GM12878 (cell line): ENCODE results near the gene RAC3. TPM values are rescaled to one million over a fixed set of nuclear protein-coding genes. Genes with fewer than 3 reads are reported as not detected.

Experiments
- ATAC-seq: fragments of 200-7000 bp; cut with Tn5 transposase; 3 replicates; pipeline ENCODE4 v1.9.1; 2020; ENCODE audit warnings: mild to moderate bottlenecking, moderate library complexity
- BruUV-seq: library from RNA; stranded (reverse); fragments of 400-500 nt; replicated peaks from 2 replicates; lab custom pipeline; 2021; lab: Mats Ljungman, UMichigan
- CTCF ChIA-PET: fragments of 300-600 bp; sonication (Branson Sonifier 250); formaldehyde crosslinking; extraction: SDS; loops from one replicate; lab custom pipeline; 2021; ENCODE audit warnings: inconsistent platforms; lab: Yijun Ruan, JAX
- POLR2A ChIA-PET: fragments of 350-600 bp; formaldehyde crosslinking; extraction: SDS; loops from one replicate; lab custom pipeline; 2021; ENCODE audit warnings: inconsistent platforms; lab: Charles Lee
- RAD21 ChIA-PET: fragments of 300-600 bp; sonication (Branson Sonifier 250); formaldehyde crosslinking; loops from one replicate; lab custom pipeline; 2023; ENCODE audit warnings: antibody characterized with exemption; ENCODE audit not compliant: unreplicated experiment; lab: Charles Lee
- SMC1A ChIA-PET: fragments of 300-600 bp; sonication (Branson Sonifier 250); formaldehyde crosslinking; loops from one replicate; lab custom pipeline; 2023; ENCODE audit not compliant: unreplicated experiment, uncharacterized antibody; lab: Charles Lee
- DNase-seq: peaks from one replicate; pipeline ENCODE4 v3.0.0-alpha.2; 2011; ENCODE audit warnings: low read depth, low spot score
- FAIRE-seq: peaks from 3 replicates; lab custom pipeline; 2011; peaks lifted over from hg19 to GRCh38; lab: Jason Lieb, UNC
- H2AFZ ChIP-seq: 2 replicates; pipeline ENCODE4 v1.6.0; 2011; ENCODE audit warnings: low read depth, low read length, control low read depth; ENCODE audit not compliant: control insufficient read depth
- H3K27ac ChIP-seq: 2 replicates; pipeline ENCODE4 v1.5.1; 2011; ENCODE audit warnings: control low read depth; ENCODE audit not compliant: control insufficient read depth, insufficient read depth
- H3K27me3 ChIP-seq, 2 experiments: replicated peaks in 1 of 2; 2 replicates each; pipeline versions ENCODE4 v1.6.0 to v1.6.1; 2011; ENCODE audit warnings: low read length in 1 of 2; ENCODE audit not compliant: control insufficient read depth in 2 of 2, insufficient read depth in 2 of 2
- H3K36me3 ChIP-seq, 2 experiments: 2 replicates each; pipeline ENCODE4 v1.5.1; 2011; ENCODE audit warnings: low read length in 1 of 2; ENCODE audit not compliant: control insufficient read depth in 2 of 2, insufficient read depth in 2 of 2
- H3K4me1 ChIP-seq: 2 replicates; pipeline ENCODE4 v1.6.1; 2011; ENCODE audit warnings: mild to moderate bottlenecking, low read length, moderate library complexity, mixed read lengths; ENCODE audit not compliant: control insufficient read depth, insufficient read depth
- H3K4me2 ChIP-seq: 2 replicates; pipeline ENCODE4 v1.6.0; 2011; ENCODE audit warnings: control low read depth; ENCODE audit not compliant: control insufficient read depth, insufficient read depth
- H3K4me3 ChIP-seq: fragments of 200-600 bp; sonication (generic); 2 replicates; pipeline ENCODE4 v1.5.1; 2016
- H3K79me2 ChIP-seq: 2 replicates; pipeline ENCODE4 v1.6.0; 2011; ENCODE audit warnings: low read length; ENCODE audit not compliant: control insufficient read depth, insufficient read depth
- H3K9ac ChIP-seq: 2 replicates; pipeline ENCODE4 v1.8.0; 2011; ENCODE audit warnings: low read length, control low read depth, mixed read lengths; ENCODE audit not compliant: control insufficient read depth, insufficient read depth
- H3K9me3 ChIP-seq: replicated peaks from 3 replicates; pipeline ENCODE4 v1.5.1; 2011; ENCODE audit warnings: mild to moderate bottlenecking, low read length; ENCODE audit not compliant: control insufficient read depth, insufficient read depth
- H4K20me1 ChIP-seq: 2 replicates; pipeline ENCODE4 v1.6.0; 2011; ENCODE audit not compliant: control insufficient read depth, insufficient read depth
- CBX3 ChIP-seq: fragments of 200-600 bp; sonication (generic); IDR thresholded peaks from 2 replicates; pipeline ENCODE4 v1.6.1; 2016; ENCODE audit warnings: low read depth, borderline replicate concordance
- CEBPB ChIP-seq, 2 experiments: fragments of 150-350 bp in 1 of 2; IDR thresholded peaks; 2 replicates each; pipeline ENCODE4 v1.6.1; 2012 to 2014; ENCODE audit warnings: low read depth in 2 of 2, low read length in 2 of 2, borderline replicate concordance in 1 of 2, inconsistent platforms in 1 of 2
- DPF2 ChIP-seq: fragments of 450-650 bp; IDR thresholded peaks from 2 replicates; pipeline ENCODE4 v1.6.1; 2017; ENCODE audit warnings: mild to moderate bottlenecking
- EED ChIP-seq: sonication (generic); IDR thresholded peaks from 2 replicates; pipeline ENCODE4 v1.6.1; 2016; ENCODE audit warnings: antibody characterized with exemption, low read depth
- EGR1 ChIP-seq, 2 experiments: IDR thresholded peaks; 1 replicate in 1 of 2; 2 replicates in 1 of 2; pipeline ENCODE4 v1.6.1; 2011 to 2012; ENCODE audit warnings: low read depth in 2 of 2, low read length in 2 of 2, borderline replicate concordance in 1 of 2, mild to moderate bottlenecking in 1 of 2, moderate library complexity in 1 of 2
- FOXK2 ChIP-seq: fragments of 450-650 bp; IDR thresholded peaks from 2 replicates; pipeline ENCODE4 v1.6.1; 2017; ENCODE audit warnings: mild to moderate bottlenecking, moderate library complexity
- GATAD2B ChIP-seq: fragments of 450-650 bp; conservative IDR thresholded peaks from 2 replicates; pipeline ENCODE4 v1.6.1; 2017; ENCODE audit warnings: low read depth, mild to moderate bottlenecking, moderate library complexity
- HDGF ChIP-seq: fragments of 450-650 bp; IDR thresholded peaks from 2 replicates; pipeline ENCODE4 v1.6.1; 2016; ENCODE audit warnings: antibody characterized with exemption
- NBN ChIP-seq: fragments of 450-650 bp; IDR thresholded peaks from 2 replicates; pipeline ENCODE4 v1.6.1; 2016
- NRF1 ChIP-seq: conservative IDR thresholded peaks from 2 replicates; pipeline ENCODE4 v1.6.1; 2011; ENCODE audit warnings: mild to moderate bottlenecking, low read depth, low read length, improper control_type of control experiment
- SPI1 ChIP-seq: IDR thresholded peaks from 2 replicates; pipeline ENCODE4 v1.6.1; 2011; ENCODE audit warnings: low read depth, mild to moderate bottlenecking, low read length, moderate library complexity, borderline replicate concordance; ENCODE audit not compliant: insufficient read depth
- SREBF1 ChIP-seq: IDR thresholded peaks from 2 replicates; pipeline ENCODE4 v1.6.1; 2012; ENCODE audit warnings: mild to moderate bottlenecking, low read length
- USF1 ChIP-seq: IDR thresholded peaks from 2 replicates; pipeline ENCODE4 v1.6.1; 2011; ENCODE audit warnings: borderline replicate concordance, low read depth, mild to moderate bottlenecking, moderate library complexity, mixed read lengths, low read length; ENCODE audit not compliant: insufficient read depth; ENCODE audit errors: extremely low read length
- ZBTB4 ChIP-seq: fragments of 450-650 bp; formaldehyde crosslinking; IDR thresholded peaks from 2 replicates; pipeline ENCODE4 v1.4.0; 2022; ENCODE audit warnings: mild to moderate bottlenecking, moderate library complexity
- WGBS: methylation state at CpG from one replicate; pipeline ENCODE4 v1.1.6; 2016; ENCODE audit warnings: low lambda C conversion rate; ENCODE audit not compliant: insufficient replicate concordance, insufficient coverage; ENCODE audit errors: missing lambda C conversion rate; 5-methylcytosine and 5-hydroxymethylcytosine counted together
- in situ Hi-C: fragments of 300-500 bp; cut with MboI; formaldehyde crosslinking; loops from 9 replicates; pipeline ENCODE4 v1.14.3; 2018; ENCODE audit warnings: mixed read lengths
- intact Hi-C: fragments of 100-400 bp; cut with micrococcal nuclease; formaldehyde crosslinking; loops from one replicate; pipeline ENCODE4 v1.14.2; 2022; ENCODE audit not compliant: unreplicated experiment
- polyA plus RNA-seq, 11 experiments: library from polyadenylated mRNA; depleted of rRNA in 4 of 11; unstranded in 6 of 11; stranded (reverse) in 5 of 11; fragments of >200 nt; fragmentation: Nextera tagmentation in 4 of 11; fragmentation: Illumina TruSeq in 1 of 11; extraction: Ambion mirVana in 4 of 11; extraction: Trizol in 1 of 11; gene quantifications; 1 replicate in 1 of 11; 2 replicates in 10 of 11; pipeline versions ENCODE4 v1.2.1 to v1.2.3, GENCODE V29; 2011 to 2016; ENCODE audit warnings: inconsistent platforms in 2 of 11, missing spikeins in 2 of 11, low read depth in 1 of 11
- total RNA-seq, 4 experiments: library from RNA; depleted of rRNA in 3 of 4; stranded (reverse); fragments of >200 nt in 3 of 4; fragmentation: Illumina TruSeq in 1 of 4; extraction: Trizol in 1 of 4; gene quantifications; 2 replicates each; pipeline versions ENCODE4 v1.2.1 to v1.2.3, GENCODE V29; 2013 to 2021

The RAC3 gene
- total and polyA plus RNA-seq, 10 of the 15 experiments (the other 5 are each of a cell fraction or from before 2014, with no cell fraction given): 0.11 to 32.9 (median 6.7) TPM

GRCh38 chr17:82043507-82043906, 12.0 kb downstream of the RAC3 start:
- ATAC-seq (no peak), FAIRE-seq (no peak), DNase-seq (no peak)
- ChIA-PET POLR2A (no interaction called here), RAD21 (no interaction called here), CTCF (interaction anchor here (0.8 kb wide), 1 partner anchor 155 kb away, joined by 3 read pairs; no protein-coding TSS in a partner anchor), SMC1A (no interaction called here)
- no peaks in the 10 kb centered on the region for H3K79me2 ChIP-seq
- intact Hi-C loops: no loop called here
- BruUV-seq: no TSS peak
- no peak overlapping the region for H3K4me3 ChIP-seq
- H3K4me2 ChIP-seq: no peak overlapping the region
- WGBS: 61% methylated on average over 16 of the region's 16 CpGs
- no peak overlapping the region for H3K9ac ChIP-seq
- H3K9me3 ChIP-seq: no peaks in the 10 kb centered on the region
- H4K20me1 ChIP-seq: no peaks in the 10 kb centered on the region
- no peak for TF ChIP-seq GATAD2B
- no peak for TF ChIP-seq ZBTB4 (CRISPR knock-in tag)
- no peak for TF ChIP-seq FOXK2
- TF ChIP-seq CBX3: no peak
- no peak for TF ChIP-seq HDGF
- no peak for TF ChIP-seq NBN
- no peak for TF ChIP-seq CEBPB (IDR thresholded peaks at IDR 0.05; ENCODE audit: borderline replicate concordance in 1 of 2, low read depth in 2 of 2, low read length in 2 of 2)
- no peak for TF ChIP-seq USF1
- TF ChIP-seq NRF1: no peak
- TF ChIP-seq EED: no peak
- TF ChIP-seq SPI1: no peak
- no peak for TF ChIP-seq EGR1 (IDR thresholded peaks at IDR 0.05; ENCODE audit: borderline replicate concordance in 1 of 2, low read depth in 2 of 2, low read length in 2 of 2)
- no peak for TF ChIP-seq SREBF1
- no peak for TF ChIP-seq DPF2
- no peak overlapping the region for H3K27ac ChIP-seq
- H3K4me1 ChIP-seq: no peaks in the 10 kb centered on the region; the same call in 1 of the 2 replicates
- no peak overlapping the region for H2AFZ ChIP-seq
- H3K27me3 ChIP-seq: no peaks in the 10 kb centered on the region
- H3K36me3 ChIP-seq: no peaks in the 10 kb centered on the region
- in situ Hi-C loops: no loop called here
